GM23338 (cell line): ENCODE results near the gene COL25A1.

Experiments
- CTCF ChIP-seq, 2 experiments: fragments of 200-600 bp in 1 of 2; sonication (generic) in 1 of 2; conservative IDR thresholded peaks; 2 replicates each; pipeline versions ENCODE4 v1.5.1 to v1.6.1; 2016 to 2017; ENCODE audit warnings: antibody characterized with exemption in 2 of 2, low read depth in 2 of 2, mild to moderate bottlenecking in 2 of 2, moderate library complexity in 1 of 2
- ETS1 ChIP-seq: IDR thresholded peaks from 2 replicates; pipeline ENCODE4 v1.6.1; 2016; ENCODE audit warnings: antibody characterized with exemption
- EZH2 ChIP-seq: fragments of 200-600 bp; sonication (generic); IDR thresholded peaks from one replicate; pipeline ENCODE4 v1.8.0; 2017; ENCODE audit warnings: antibody characterized with exemption, mild to moderate bottlenecking, low read depth; ENCODE audit not compliant: unreplicated experiment
- JUNB ChIP-seq: IDR thresholded peaks from one replicate; pipeline ENCODE4 v1.6.1; 2016; ENCODE audit warnings: antibody characterized with exemption; ENCODE audit not compliant: unreplicated experiment
- NANOG ChIP-seq: IDR thresholded peaks from 2 replicates; pipeline ENCODE4 v1.6.1; 2016; ENCODE audit warnings: antibody characterized with exemption, borderline replicate concordance
- ZNF114 ChIP-seq: fragments of 250-450 bp; sonication (Bioruptor Pico); IDR thresholded peaks from 2 replicates; pipeline ENCODE4 v1.5.0; 2020; ENCODE audit warnings: mild to moderate bottlenecking, moderate library complexity

- TF ChIP-seq CTCF (conservative IDR thresholded peaks at IDR 0.05; ENCODE audit: low read depth in 2 of 2) (no peak), EZH2 (no peak), ETS1 (no peak), NANOG (no peak), ZNF114 (CRISPR knock-in tag) (no peak), JUNB (no peak)
Observed at GRCh38 chr4:109072595-109072994, 229.9 kb downstream of the COL25A1 start.
